Fibroblast of villous mesenchyme (primary cell): ENCODE data around the gene NTM. TPM values are rescaled to one million over a fixed set of nuclear protein-coding genes. Genes with fewer than 3 reads are reported as not detected.

Experiments used
- DNase-seq: peaks from one replicate; pipeline ENCODE4 v3.0.0-alpha.2; 2010; ENCODE audit warnings: low read depth
- H3K4me3 ChIP-seq: 2 replicates; pipeline ENCODE4 v1.5.1; 2011; ENCODE audit warnings: low read depth, mild to moderate bottlenecking, low read length
- CTCF ChIP-seq: IDR thresholded peaks from 2 replicates; pipeline ENCODE4 v1.5.1; 2012; ENCODE audit warnings: low read depth, mild to moderate bottlenecking, low read length; ENCODE audit not compliant: insufficient read depth
- total RNA-seq: library from RNA; depleted of rRNA; stranded (reverse); fragments of >200 nt; gene quantifications from 2 replicates; pipeline ENCODE4 v1.2.3, GENCODE V29; 2012

NTM gene
- total RNA-seq, 1 donor, result 7.3 TPM

- no peak overlapping the region for H3K4me3 ChIP-seq
- no peak for DNase-seq
Measured at GRCh38 chr11:131841925-131842635, 471.7 kb downstream of the NTM start.

GRCh38 chr11:131845255-131845654 lies 474.8 kb downstream of the NTM start:
- TF ChIP-seq CTCF, result no peak
- no peak overlapping the region for H3K4me3 ChIP-seq
- no peak for DNase-seq

More at GRCh38 chr11:131841925-131842635, 471.7 kb downstream of the NTM start:
- no peak for TF ChIP-seq CTCF

- H3K4me3 ChIP-seq, result no peak overlapping the region
- TF ChIP-seq CTCF, result no peak
- no peak for DNase-seq
Measured at GRCh38 chr11:131849485-131849884, 479.1 kb downstream of the NTM start.

- no peak for DNase-seq
- TF ChIP-seq CTCF, result no peak
- H3K4me3 ChIP-seq, result no peak overlapping the region
Measured at GRCh38 chr11:131850507-131850906, 480.1 kb downstream of the NTM start.

GRCh38 chr11:131851964-131852755 lies 481.7 kb downstream of the NTM start:
- no peak overlapping the region for H3K4me3 ChIP-seq
- no peak for TF ChIP-seq CTCF

GRCh38 chr11:131852757-131853156 lies 482.3 kb downstream of the NTM start:
- H3K4me3 ChIP-seq, result no peak overlapping the region
- no peak for DNase-seq
- no peak for TF ChIP-seq CTCF

More at GRCh38 chr11:131851964-131852755, 481.7 kb downstream of the NTM start:
- DNase-seq, result no peak

GRCh38 chr11:131854391-131854790 lies 484.0 kb downstream of the NTM start:
- no peak for TF ChIP-seq CTCF
- no peak for DNase-seq
- H3K4me3 ChIP-seq, result no peak overlapping the region
